NOMO-1 (cell line): ENCODE results near the gene KIF14.
A peak's percentile ranks its signal among the peaks of the same experiment; 100 is the strongest.
"Not testable (repeated sequence)": the region's sequence is repeated elsewhere in the genome, so short reads cannot be mapped to it uniquely, and the experiment has no call there.

ENCODE experiments used
- DNase-seq, 2 experiments: peaks; one replicate each; lab custom pipeline; 2025; ENCODE audit not compliant: unreplicated experiment in 2 of 2; lab: John Stamatoyannopoulos, UW

The KIF14 gene

DNA sequence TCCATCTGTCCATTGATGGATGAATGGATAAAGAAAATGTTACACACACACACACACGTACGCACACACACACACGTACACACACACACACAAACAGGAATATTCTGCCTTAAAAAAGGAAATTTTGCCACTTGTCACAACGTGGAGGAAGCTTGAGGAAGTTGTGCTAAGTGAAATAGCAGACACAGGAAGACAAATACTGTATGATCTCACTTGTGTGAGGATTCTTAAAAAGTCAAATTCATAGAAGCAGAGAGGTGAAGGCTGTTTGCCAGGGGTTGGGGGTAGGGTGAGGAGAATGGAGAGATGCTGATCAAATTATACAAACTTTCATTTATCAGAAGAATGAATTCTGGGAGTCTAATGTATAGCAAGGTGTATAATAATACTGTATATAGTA lies 73.2 kb downstream of the KIF14 start:
- DNase-seq = no peak

- DNase-seq = no peak
These were observed 74.0 kb downstream of the KIF14 start for GRCh38 chr1:200546577-200546976.

GRCh38 chr1:200542162-200542561 lies 78.4 kb downstream of the KIF14 start:
- no peak for DNase-seq

- DNase-seq = no peak
These were observed 80.3 kb downstream of the KIF14 start for GRCh38 chr1:200540281-200540680.

GRCh38 chr1:200538179-200538578 lies 82.4 kb downstream of the KIF14 start:
- no peak for DNase-seq

DNA sequence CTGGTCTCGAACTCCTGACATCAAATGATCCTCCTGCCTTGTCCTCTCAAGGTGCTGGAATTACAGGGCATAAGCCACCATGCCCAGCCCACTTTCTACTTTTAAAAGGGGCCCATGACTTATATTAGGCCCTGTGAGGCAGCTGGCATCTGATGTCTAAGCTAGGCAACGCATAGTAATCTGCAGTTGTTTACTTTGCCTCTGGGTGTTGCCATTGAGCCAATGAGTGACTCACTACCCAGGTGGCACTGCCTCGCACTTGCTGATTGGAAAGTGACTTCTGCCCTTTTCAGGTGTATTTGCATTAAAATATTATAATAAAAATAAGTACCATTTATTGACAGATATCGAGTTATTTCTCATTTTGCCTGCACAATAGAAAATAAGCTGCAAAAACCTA lies 84.9 kb downstream of the KIF14 start:
- peak in 1 of 2 experiments; percentile 34 for DNase-seq

DNA sequence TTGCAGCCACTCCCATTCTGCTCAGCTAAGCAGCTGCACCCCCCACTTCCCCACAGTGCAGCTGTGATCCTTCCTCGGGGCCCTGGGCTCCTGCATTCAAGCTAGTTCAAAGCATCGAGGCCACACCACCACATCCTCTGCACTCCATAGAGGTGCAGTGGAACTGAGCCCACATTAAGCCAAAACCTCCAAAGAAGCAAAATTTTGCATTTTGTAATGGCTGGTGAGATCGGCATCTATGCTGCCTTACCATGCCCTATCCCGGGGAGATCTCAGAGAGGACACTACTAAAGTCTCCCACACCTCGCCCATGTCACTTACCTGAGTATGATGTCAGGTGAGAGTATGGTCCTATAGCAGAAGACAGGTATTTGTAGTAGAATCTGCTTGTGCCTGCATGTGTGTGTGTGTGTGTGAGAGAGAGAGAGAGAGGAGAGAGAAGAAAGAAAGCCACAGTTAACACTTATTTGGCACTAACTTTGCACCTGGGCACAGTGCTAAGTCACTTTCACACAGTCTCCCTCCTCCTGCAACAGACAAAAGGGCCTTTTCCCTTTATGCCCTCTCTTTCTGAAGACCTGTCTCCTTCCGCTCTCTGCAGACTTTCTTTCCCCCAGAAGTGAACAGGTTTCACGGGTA lies 89.8 kb downstream of the KIF14 start:
- no peak for DNase-seq

DNA sequence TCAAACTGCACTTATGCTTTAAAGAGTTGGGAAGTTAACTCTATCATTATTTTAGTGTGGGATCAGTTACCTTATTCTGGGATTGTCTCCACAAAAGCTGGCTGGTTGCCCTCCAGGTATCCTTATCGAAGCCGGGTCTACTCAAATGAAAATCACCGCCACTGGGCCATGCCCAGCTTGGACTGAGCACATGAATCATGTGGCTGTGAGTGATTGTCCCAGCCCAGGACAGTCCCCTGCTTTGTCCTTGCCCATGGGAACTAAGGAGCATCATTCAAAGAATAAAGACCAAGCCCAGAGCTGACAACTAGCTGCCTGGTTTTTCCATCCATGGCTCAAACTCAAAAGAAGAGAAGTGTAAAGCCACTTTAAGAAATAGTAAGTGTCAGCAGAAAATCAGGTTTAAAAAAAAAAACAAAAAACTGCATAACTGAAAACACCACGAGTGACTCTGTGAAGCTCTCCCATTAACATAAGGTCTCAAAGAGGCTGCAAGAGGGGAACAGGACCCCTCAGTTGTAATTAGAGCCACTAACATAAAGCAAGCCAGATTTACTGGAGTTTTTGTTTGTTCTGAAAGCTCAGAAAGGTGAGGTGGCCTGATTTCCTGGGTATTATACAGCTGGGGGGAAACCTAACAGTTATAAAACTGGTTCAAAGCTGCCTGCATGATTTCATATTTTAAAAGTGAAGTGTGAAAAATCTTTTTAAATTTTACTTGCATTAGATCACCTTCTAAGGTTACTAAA lies 91.5 kb downstream of the KIF14 start:
- no peak for DNase-seq

- DNase-seq = no peak
These were observed 92.9 kb downstream of the KIF14 start for GRCh38 chr1:200527670-200528069.

GRCh38 chr1:200526709-200527612 lies 93.6 kb downstream of the KIF14 start:
- no peak for DNase-seq

- peak in 1 of 2 experiments; percentile 61 for DNase-seq
These were observed 95.2 kb downstream of the KIF14 start for GRCh38 chr1:200525090-200525987.

- not testable (repeated sequence) for DNase-seq
These were observed 96.0 kb downstream of the KIF14 start for GRCh38 chr1:200524551-200524950.

- DNase-seq = no peak
These were observed 96.5 kb downstream of the KIF14 start for GRCh38 chr1:200524092-200524491.

GRCh38 chr1:200520735-200521134 lies 99.8 kb downstream of the KIF14 start:
- no peak for DNase-seq

DNA sequence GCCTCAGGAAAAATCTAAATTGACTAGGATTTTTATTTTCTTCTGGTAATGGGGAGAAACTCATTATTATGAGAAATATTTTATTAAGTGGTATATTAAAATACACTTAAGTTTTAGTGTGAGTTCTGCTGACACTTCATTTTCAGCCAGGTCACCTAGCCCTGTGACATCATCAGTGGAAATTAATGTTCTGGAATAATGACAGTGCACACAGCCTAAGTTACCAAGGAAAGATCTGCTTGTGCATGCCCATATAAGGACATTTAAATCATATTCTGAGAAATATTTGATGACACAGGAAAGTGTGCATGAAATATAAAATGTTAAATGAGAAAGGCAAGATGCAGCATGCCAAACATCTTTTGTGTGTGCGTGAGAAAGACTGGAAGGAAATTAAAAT lies 102.0 kb downstream of the KIF14 start:
- no peak for DNase-seq

GRCh38 chr1:200512191-200512590 lies 108.4 kb downstream of the KIF14 start:
- DNase-seq = no peak

DNA sequence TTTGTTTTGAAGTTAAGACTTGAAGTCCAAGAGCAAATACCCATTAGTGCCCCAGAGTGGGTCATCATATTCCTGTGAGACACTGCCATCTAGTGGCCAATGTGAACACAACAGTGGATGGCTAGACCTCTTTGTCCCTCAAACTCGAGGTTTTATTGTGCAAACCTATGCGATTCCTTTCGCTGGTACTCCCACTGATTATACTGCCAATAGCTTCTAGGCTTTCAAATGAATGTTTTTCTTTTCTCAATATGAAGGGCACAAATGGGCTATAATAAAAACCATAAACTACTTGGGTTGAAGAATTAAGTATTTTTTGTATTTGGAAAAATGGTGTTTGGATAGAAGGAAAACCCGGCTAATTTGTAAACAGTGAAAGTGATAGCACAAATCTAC lies 110.3 kb downstream of the KIF14 start:
- DNase-seq = peak; percentile 18 to 60

GRCh38 chr1:200506471-200506870 lies 114.1 kb downstream of the KIF14 start:
- DNase-seq = no peak

GRCh38 chr1:200505257-200505656 lies 115.3 kb downstream of the KIF14 start:
- no peak for DNase-seq
